ENCODE data around the gene RPS3.

Gene RPS3

GRCh38 chr11:75383246-75383645 lies 16.1 kb upstream of the RPS3 start:
- Histone ChIP-seq H3K27me3 (ENCODE audit: insufficient read depth, low read length) (no peaks in the 10 kb centered on the region), H3K27ac (ENCODE audit: low read depth, low read length) (no peak overlapping the region), H3K36me3 (ENCODE audit: insufficient read depth, low read length) (no peaks in the 10 kb centered on the region), H3K4me1 (ENCODE audit: insufficient read depth, low read length) (peaks cover 9% of the 10 kb centered on the region; the same call in 1 of the 2 replicates), H3K9me3 (ENCODE audit: insufficient read depth, low read depth, low read length) (no peaks in the 10 kb centered on the region), H3K4me3 (ENCODE audit: low read length) (no peak overlapping the region), H3K9ac (ENCODE audit: low read depth, low read length) (no peak overlapping the region)
- WGBS = 31% methylated on average over 3 of the region's 3 CpGs

GRCh38 chr11:75384438-75385080 lies 14.8 kb upstream of the RPS3 start:
- Histone ChIP-seq H3K4me3 (ENCODE audit: low read length) (no peak overlapping the region), H3K9ac (ENCODE audit: low read depth, low read length) (no peak overlapping the region), H3K4me1 (ENCODE audit: insufficient read depth, low read length) (peaks cover 9% of the 10 kb centered on the region; the same call in 1 of the 2 replicates), H3K27me3 (ENCODE audit: insufficient read depth, low read length) (no peaks in the 10 kb centered on the region), H3K36me3 (ENCODE audit: insufficient read depth, low read length) (no peaks in the 10 kb centered on the region), H3K9me3 (ENCODE audit: insufficient read depth, low read depth, low read length) (no peaks in the 10 kb centered on the region), H3K27ac (ENCODE audit: low read depth, low read length) (no peak overlapping the region)
- WGBS = 35% methylated on average over 24 of the region's 24 CpGs

GRCh38 chr11:75386942-75387630 lies 12.2 kb upstream of the RPS3 start:
- Histone ChIP-seq H3K36me3 (ENCODE audit: insufficient read depth, low read length) (no peaks in the 10 kb centered on the region), H3K27me3 (ENCODE audit: insufficient read depth, low read length) (no peaks in the 10 kb centered on the region), H3K4me1 (ENCODE audit: insufficient read depth, low read length) (peaks cover 9% of the 10 kb centered on the region; the same call in 1 of the 2 replicates), H3K9ac (ENCODE audit: low read depth, low read length) (no peak overlapping the region), H3K4me3 (ENCODE audit: low read length) (no peak overlapping the region), H3K9me3 (ENCODE audit: insufficient read depth, low read depth, low read length) (no peaks in the 10 kb centered on the region), H3K27ac (ENCODE audit: low read depth, low read length) (no peak overlapping the region)
- WGBS = 77% methylated on average over 3 of the region's 3 CpGs

GRCh38 chr11:75387736-75388294 lies 11.5 kb upstream of the RPS3 start:
- no peaks in the 10 kb centered on the region for H3K9me3 ChIP-seq (ENCODE audit: insufficient read depth, low read depth, low read length)
- no peak overlapping the region for H3K9ac ChIP-seq (ENCODE audit: low read depth, low read length)
- WGBS = 89% methylated on average over 2 of the region's 3 CpGs
- no peak overlapping the region for H3K4me3 ChIP-seq (ENCODE audit: low read length)
- H3K36me3 ChIP-seq (ENCODE audit: insufficient read depth, low read length) = no peaks in the 10 kb centered on the region
- H3K4me1 ChIP-seq (ENCODE audit: insufficient read depth, low read length) = peaks cover 9% of the 10 kb centered on the region; the same call in 1 of the 2 replicates
- H3K27me3 ChIP-seq (ENCODE audit: insufficient read depth, low read length) = no peaks in the 10 kb centered on the region
- H3K27ac ChIP-seq (ENCODE audit: low read depth, low read length) = no peak overlapping the region

- 0 out of 2 replicates have a peak, but pooled peaks cover 6% of the 10 kb centered on the region for H3K4me1 ChIP-seq (ENCODE audit: insufficient read depth, low read length)
- no peaks in the 10 kb centered on the region for H3K36me3 ChIP-seq (ENCODE audit: insufficient read depth, low read length)
- peak overlapping the region; percentile 24; the same call in 1 of the 2 replicates for H3K27ac ChIP-seq (ENCODE audit: low read depth, low read length)
- no peaks in the 10 kb centered on the region for H3K9me3 ChIP-seq (ENCODE audit: insufficient read depth, low read depth, low read length)
- no peak overlapping the region for H3K9ac ChIP-seq (ENCODE audit: low read depth, low read length)
- 32% methylated on average over 8 of the region's 9 CpGs for WGBS
- H3K27me3 ChIP-seq (ENCODE audit: insufficient read depth, low read length) = no peaks in the 10 kb centered on the region
- no peak overlapping the region for H3K4me3 ChIP-seq (ENCODE audit: low read length)
Measured at GRCh38 chr11:75388386-75389275, 10.7 kb upstream of the RPS3 start.

GRCh38 chr11:75389276-75389605 lies 10.1 kb upstream of the RPS3 start:
- Histone ChIP-seq H3K27ac (ENCODE audit: low read depth, low read length) (no peak overlapping the region), H3K4me3 (ENCODE audit: low read length) (no peak overlapping the region), H3K9ac (ENCODE audit: low read depth, low read length) (no peak overlapping the region), H3K4me1 (ENCODE audit: insufficient read depth, low read length) (0 out of 2 replicates have a peak, but pooled peaks cover 6% of the 10 kb centered on the region), H3K9me3 (ENCODE audit: insufficient read depth, low read depth, low read length) (no peaks in the 10 kb centered on the region), H3K27me3 (ENCODE audit: insufficient read depth, low read length) (no peaks in the 10 kb centered on the region), H3K36me3 (ENCODE audit: insufficient read depth, low read length) (no peaks in the 10 kb centered on the region)
- WGBS = 94% methylated on average over 11 of the region's 11 CpGs

GRCh38 chr11:75389925-75390324 lies 9.4 kb upstream of the RPS3 start:
- 96% methylated on average over 7 of the region's 7 CpGs for WGBS
- Histone ChIP-seq H3K4me1 (ENCODE audit: insufficient read depth, low read length) (0 out of 2 replicates have a peak, but pooled peaks cover 6% of the 10 kb centered on the region), H3K36me3 (ENCODE audit: insufficient read depth, low read length) (no peaks in the 10 kb centered on the region), H3K27me3 (ENCODE audit: insufficient read depth, low read length) (no peaks in the 10 kb centered on the region), H3K27ac (ENCODE audit: low read depth, low read length) (no peak overlapping the region), H3K4me3 (ENCODE audit: low read length) (no peak overlapping the region), H3K9me3 (ENCODE audit: insufficient read depth, low read depth, low read length) (no peaks in the 10 kb centered on the region), H3K9ac (ENCODE audit: low read depth, low read length) (no peak overlapping the region)

- Histone ChIP-seq H3K4me3 (ENCODE audit: low read length) (no peak overlapping the region), H3K27me3 (ENCODE audit: insufficient read depth, low read length) (no peaks in the 10 kb centered on the region), H3K4me1 (ENCODE audit: insufficient read depth, low read length) (no peaks in the 10 kb centered on the region), H3K27ac (ENCODE audit: low read depth, low read length) (no peak overlapping the region), H3K9me3 (ENCODE audit: insufficient read depth, low read depth, low read length) (no peaks in the 10 kb centered on the region), H3K36me3 (ENCODE audit: insufficient read depth, low read length) (no peaks in the 10 kb centered on the region), H3K9ac (ENCODE audit: low read depth, low read length) (no peak overlapping the region)
- WGBS = 77% methylated on average over 8 of the region's 8 CpGs
Measured at GRCh38 chr11:75394085-75394840, 5.1 kb upstream of the RPS3 start.

GRCh38 chr11:75398906-75399305 lies 412 bp upstream of the RPS3 start:
- Histone ChIP-seq H3K4me1 (ENCODE audit: insufficient read depth, low read length) (peaks cover 15% of the 10 kb centered on the region), H3K27me3 (ENCODE audit: insufficient read depth, low read length) (no peaks in the 10 kb centered on the region), H3K36me3 (ENCODE audit: insufficient read depth, low read length) (peaks cover 42% of the 10 kb centered on the region), H3K9ac (ENCODE audit: low read depth, low read length) (no peak overlapping the region), H3K27ac (ENCODE audit: low read depth, low read length) (no peak overlapping the region), H3K4me3 (ENCODE audit: low read length) (peak overlapping the region; percentile 97), H3K9me3 (ENCODE audit: insufficient read depth, low read depth, low read length) (no peaks in the 10 kb centered on the region)
- 86% methylated on average over 8 of the region's 8 CpGs for WGBS

- no peaks in the 10 kb centered on the region for H3K27me3 ChIP-seq (ENCODE audit: insufficient read depth, low read length)
- H3K36me3 ChIP-seq (ENCODE audit: insufficient read depth, low read length) = peaks cover 56% of the 10 kb centered on the region
- H3K9ac ChIP-seq (ENCODE audit: low read depth, low read length) = peak overlapping the region; percentile 100
- H3K9me3 ChIP-seq (ENCODE audit: insufficient read depth, low read depth, low read length) = no peaks in the 10 kb centered on the region
- peaks cover 15% of the 10 kb centered on the region for H3K4me1 ChIP-seq (ENCODE audit: insufficient read depth, low read length)
- H3K27ac ChIP-seq (ENCODE audit: low read depth, low read length) = peak overlapping the region; percentile 93
- peak overlapping the region; percentile 97 for H3K4me3 ChIP-seq (ENCODE audit: low read length)
- WGBS = 2% methylated on average over 10 of the region's 11 CpGs
Measured at GRCh38 chr11:75400146-75400865, 988 bp downstream of the RPS3 start.
